Uterus (tissue), 4 donors: ENCODE data around the gene NOS1. TPM values are rescaled to one million over a fixed set of nuclear protein-coding genes. Genes with fewer than 3 reads are reported as not detected.

Experiments used
- DNase-seq, 2 donors: peaks; one replicate each; pipeline ENCODE4 v3.0.0-alpha.2; 2019 to 2020
- H3K27ac ChIP-seq, 2 donors: fragments of 200-600 bp; sonication (generic); 1 replicate in 1 of 2; 2 replicates in 1 of 2; pipeline ENCODE4 v1.5.1; 2016 to 2018
- H3K27me3 ChIP-seq, 2 donors: fragments of 200-600 bp; sonication (generic); one replicate each; pipeline ENCODE4 v1.5.1; 2018 to 2019; ENCODE audit warnings: control low read depth in 1 of 2
- H3K36me3 ChIP-seq, 2 donors: fragments of 200-600 bp; sonication (generic); one replicate each; pipeline ENCODE4 v1.5.1; 2019; ENCODE audit warnings: control low read depth in 1 of 2
- H3K4me1 ChIP-seq, 2 donors: fragments of 200-600 bp; sonication (generic); one replicate each; pipeline ENCODE4 v1.5.1; 2018 to 2019; ENCODE audit warnings: control low read depth in 1 of 2
- H3K4me3 ChIP-seq, 2 donors: fragments of 200-600 bp; sonication (generic); 1 replicate in 1 of 2; 2 replicates in 1 of 2; pipeline ENCODE4 v1.5.1; 2018 to 2019; ENCODE audit warnings: mild to moderate bottlenecking in 1 of 2
- H3K9me3 ChIP-seq, 2 donors: fragments of 200-600 bp; sonication (generic); one replicate each; pipeline ENCODE4 v1.5.1; 2019; ENCODE audit warnings: control low read depth in 1 of 2
- CTCF ChIP-seq, 4 experiments: fragments of 200-600 bp in 2 of 4; fragments of 450-650 bp in 2 of 4; sonication (generic) in 2 of 4; IDR thresholded peaks; one replicate each; pipeline ENCODE4 v1.5.1; 2016 to 2019; ENCODE audit warnings: antibody characterized with exemption in 4 of 4, mild to moderate bottlenecking in 2 of 4, moderate library complexity in 1 of 4
- POLR2A ChIP-seq, 2 donors: fragments of 450-650 bp; IDR thresholded peaks; one replicate each; pipeline ENCODE4 v1.6.1; 2016; ENCODE audit warnings: antibody characterized with exemption in 2 of 2, mild to moderate bottlenecking in 1 of 2, moderate library complexity in 1 of 2
- intact Hi-C: fragments of 100-400 bp; cut with DNase I; formaldehyde crosslinking; loops from one replicate; pipeline ENCODE4 v1.15.1; 2023; ENCODE audit warnings: low total_unique reads
- total RNA-seq, 4 donors: library from RNA; depleted of rRNA in 3 of 4; stranded (reverse); fragments of >200 nt in 3 of 4; gene quantifications; one replicate each; pipeline versions ENCODE4 v1.1.0 to v1.2.4, GENCODE V29; 2014 to 2023
- donor health status: DM: yes; HTN: yes; CAD: no.

Gene NOS1
- total RNA-seq, 4 donors from 2014 or later = 0.59 to 2.2 (median 1.1) TPM; not detected in 1

GRCh38 chr12:117178745-117179144, 182.7 kb downstream of the NOS1 start:
- Histone ChIP-seq H3K36me3 (no peaks in the 10 kb centered on the region), H3K4me1 (peaks cover 0 to 4% of the 10 kb centered on the region in 2 donors), H3K27ac (no peak overlapping the region), H3K4me3 (no peak overlapping the region), H3K27me3 (no peaks in the 10 kb centered on the region), H3K9me3 (no peaks in the 10 kb centered on the region)
- TF ChIP-seq POLR2A (IDR thresholded peaks at IDR 0.05) = no peak
- intact Hi-C loops = no loop called here
- DNase-seq = no peak

DNA sequence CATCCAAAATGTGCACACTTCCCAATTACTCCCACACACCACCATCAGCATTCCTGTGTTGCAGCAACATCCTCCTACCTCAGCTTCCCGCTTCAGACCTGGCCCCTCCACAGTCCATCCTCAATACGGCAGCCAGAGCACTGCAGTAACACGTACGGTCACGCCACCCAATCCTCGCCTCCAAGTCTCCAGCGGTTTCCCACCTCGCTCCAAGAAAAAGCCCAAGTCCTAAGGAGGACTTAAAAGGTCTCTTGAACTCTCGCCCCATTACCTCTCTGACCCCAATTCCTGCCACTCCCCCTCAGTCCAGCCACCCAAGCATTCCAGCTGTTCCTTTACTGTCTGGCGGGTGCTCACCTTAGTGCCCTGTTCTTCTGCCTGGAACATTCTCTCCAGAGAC, 183.1 kb downstream of the NOS1 start:
- H3K4me3 ChIP-seq = no peak overlapping the region
- DNase-seq = no peak
- intact Hi-C loops = no loop called here
- H3K27me3 ChIP-seq = no peaks in the 10 kb centered on the region
- TF ChIP-seq CTCF (IDR thresholded peaks at IDR 0.05) = no peak
- no peaks in the 10 kb centered on the region for H3K9me3 ChIP-seq
- H3K27ac ChIP-seq = no peak overlapping the region
- peaks cover 0 to 4% of the 10 kb centered on the region in 2 donors for H3K4me1 ChIP-seq
- H3K36me3 ChIP-seq = no peaks in the 10 kb centered on the region

GRCh38 chr12:117172168-117172567, 189.3 kb downstream of the NOS1 start:
- TF ChIP-seq CTCF (IDR thresholded peaks at IDR 0.05) (no peak), POLR2A (IDR thresholded peaks at IDR 0.05) (no peak)
- intact Hi-C loops = no loop called here

GRCh38 chr12:117171499-117172162, 189.8 kb downstream of the NOS1 start:
- TF ChIP-seq POLR2A (IDR thresholded peaks at IDR 0.05) (no peak), CTCF (IDR thresholded peaks at IDR 0.05) (no peak)
- peaks cover 0 to under 1% of the 10 kb centered on the region in 2 donors for H3K4me1 ChIP-seq
- no peaks in the 10 kb centered on the region for H3K9me3 ChIP-seq
- H3K27ac ChIP-seq = no peak overlapping the region
- H3K27me3 ChIP-seq = no peaks in the 10 kb centered on the region
- no peaks in the 10 kb centered on the region for H3K36me3 ChIP-seq
- intact Hi-C loops = no loop called here
- no peak overlapping the region for H3K4me3 ChIP-seq
- DNase-seq = no peak

More at GRCh38 chr12:117172168-117172567, 189.3 kb downstream of the NOS1 start:
- H3K36me3 ChIP-seq = no peaks in the 10 kb centered on the region
- H3K4me1 ChIP-seq = peaks cover 0 to 4% of the 10 kb centered on the region in 2 donors
- no peak overlapping the region for H3K4me3 ChIP-seq
- no peaks in the 10 kb centered on the region for H3K9me3 ChIP-seq
- no peaks in the 10 kb centered on the region for H3K27me3 ChIP-seq
- no peak overlapping the region for H3K27ac ChIP-seq
- no peak for DNase-seq

GRCh38 chr12:117169548-117169947, 191.9 kb downstream of the NOS1 start:
- H3K4me1 ChIP-seq = no peaks in the 10 kb centered on the region
- H3K4me3 ChIP-seq = no peak overlapping the region
- H3K9me3 ChIP-seq = no peaks in the 10 kb centered on the region
- TF ChIP-seq POLR2A (IDR thresholded peaks at IDR 0.05) = no peak
- TF ChIP-seq CTCF (IDR thresholded peaks at IDR 0.05) = no peak
- H3K36me3 ChIP-seq = no peaks in the 10 kb centered on the region
- no peaks in the 10 kb centered on the region for H3K27me3 ChIP-seq
- intact Hi-C loops = no loop called here
- no peak for DNase-seq
- no peak overlapping the region for H3K27ac ChIP-seq
